WERI-Rb-1 (cell line): ENCODE results near the gene PFAS.
"Not testable (repeated sequence)": the region's sequence is repeated elsewhere in the genome, so short reads cannot be mapped to it uniquely, and the experiment has no call there.

Experiments
- DNase-seq: peaks from one replicate; pipeline ENCODE4 v3.0.0-alpha.2; 2020
- H3K27ac ChIP-seq: fragments of 250-450 bp; sonication (Bioruptor Pico); 2 replicates; pipeline ENCODE4 v1.5.1; 2020; ENCODE audit warnings: mild to moderate bottlenecking, moderate library complexity
- H3K27me3 ChIP-seq: fragments of 250-450 bp; sonication (Bioruptor Pico); 2 replicates; pipeline ENCODE4 v1.5.1; 2021; ENCODE audit warnings: mild to moderate bottlenecking, low read depth, moderate library complexity; ENCODE audit not compliant: insufficient read depth, severe bottlenecking
- H3K36me3 ChIP-seq: fragments of 250-450 bp; sonication (Bioruptor Pico); 2 replicates; pipeline ENCODE4 v1.5.1; 2020; ENCODE audit warnings: mild to moderate bottlenecking, moderate library complexity
- H3K4me3 ChIP-seq: 2 replicates; pipeline ENCODE4 v1.5.1; 2011; ENCODE audit warnings: low read depth, mild to moderate bottlenecking, control low read depth, low read length
- H3K9me3 ChIP-seq: fragments of 250-450 bp; sonication (Bioruptor Pico); 2 replicates; pipeline ENCODE4 v1.5.1; 2021; ENCODE audit warnings: mild to moderate bottlenecking, moderate library complexity; ENCODE audit not compliant: severe bottlenecking
- CTCF ChIP-seq: IDR thresholded peaks from 2 replicates; pipeline ENCODE4 v1.5.1; 2011; ENCODE audit warnings: low read depth, mild to moderate bottlenecking, control low read depth, inconsistent platforms, low read length

The PFAS gene

GRCh38 chr17:8210761-8211458, 38.2 kb upstream of the PFAS start:
- DNase-seq = no peak
- Histone ChIP-seq H3K27ac (peak overlapping the region; percentile 95), H3K36me3 (peaks cover 40% of the 10 kb centered on the region), H3K4me3 (peak overlapping the region; percentile 78), H3K9me3 (no peaks in the 10 kb centered on the region), H3K27me3 (no peaks in the 10 kb centered on the region)
- no peak for TF ChIP-seq CTCF

DNA sequence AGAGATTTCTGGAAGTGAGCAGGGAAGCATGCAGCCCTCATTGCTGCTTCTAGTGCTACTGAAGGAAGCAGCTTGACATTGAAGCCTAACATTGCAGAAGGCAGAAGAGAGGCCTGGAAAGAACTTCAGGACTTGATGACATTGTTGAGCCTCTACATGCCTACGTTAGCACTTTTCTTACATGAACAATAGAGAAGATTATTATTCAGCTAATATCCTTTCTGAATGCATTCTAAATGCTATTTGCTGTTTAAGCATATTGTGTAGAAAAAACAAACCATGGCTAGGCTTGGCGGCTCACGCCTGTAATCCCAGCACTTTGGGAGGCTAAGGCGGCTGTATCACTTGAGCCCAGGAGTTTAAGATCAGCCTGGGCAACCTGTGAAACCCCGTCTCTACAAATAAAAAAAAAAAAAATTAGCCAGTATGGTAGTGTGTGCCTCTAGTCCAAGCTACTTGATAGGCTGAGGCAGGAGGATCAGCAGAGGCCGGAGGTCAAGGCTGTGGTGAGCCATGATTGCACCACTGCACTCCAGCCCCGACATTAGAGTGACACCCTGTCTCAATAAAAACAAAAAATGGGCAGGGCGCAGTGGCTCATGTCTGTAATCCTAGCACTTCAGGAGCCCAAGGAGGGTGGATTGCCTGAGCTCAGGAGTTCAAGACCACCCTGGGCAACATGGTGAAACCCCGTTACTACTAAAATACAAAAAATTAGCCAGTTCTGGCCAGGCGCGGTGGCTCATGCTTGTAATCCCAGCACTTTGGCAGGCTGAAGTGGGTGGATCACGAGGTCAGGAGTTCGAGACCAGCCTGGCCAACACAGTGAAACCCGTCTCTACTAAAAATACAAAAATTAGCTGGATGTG, 36.5 kb upstream of the PFAS start:
- H3K4me3 ChIP-seq = no peak overlapping the region
- DNase-seq = no peak
- H3K9me3 ChIP-seq = no peaks in the 10 kb centered on the region
- no peak for TF ChIP-seq CTCF
- H3K36me3 ChIP-seq = peaks cover 24% of the 10 kb centered on the region
- no peaks in the 10 kb centered on the region for H3K27me3 ChIP-seq
- H3K27ac ChIP-seq = peak overlapping the region; percentile 8

DNA sequence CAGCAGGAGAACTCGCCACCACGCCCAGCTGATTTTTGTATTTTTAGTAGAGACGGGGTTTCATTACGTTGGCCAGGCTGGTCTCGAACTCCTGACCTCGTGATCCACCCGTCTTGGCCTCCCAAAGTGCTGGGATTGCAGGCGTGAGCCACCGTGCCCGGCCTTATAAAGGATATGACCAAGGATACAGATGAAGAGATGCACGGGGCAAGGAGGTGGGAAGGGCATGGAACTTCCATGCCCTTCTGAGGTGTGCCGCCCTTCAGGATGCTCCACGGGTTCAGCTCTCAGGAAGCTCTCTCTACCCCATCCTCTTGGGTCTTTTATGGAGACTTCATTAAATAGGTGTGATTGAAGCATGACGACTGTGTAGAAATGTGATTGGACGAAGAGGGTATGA, 35.1 kb upstream of the PFAS start:
- not testable (repeated sequence) for DNase-seq, H3K9me3 ChIP-seq, H3K4me3 ChIP-seq, H3K27ac ChIP-seq, H3K27me3 ChIP-seq
- H3K36me3 ChIP-seq = peaks cover 12% of the 10 kb centered on the region

GRCh38 chr17:8220783-8221662, 28.1 kb upstream of the PFAS start:
- Histone ChIP-seq H3K27me3 (no peaks in the 10 kb centered on the region), H3K27ac (peak overlapping the region; percentile 88), H3K9me3 (no peaks in the 10 kb centered on the region), H3K36me3 (no peaks in the 10 kb centered on the region), H3K4me3 (peak overlapping the region; percentile 77)
- DNase-seq = peak; percentile 91
- no peak for TF ChIP-seq CTCF

DNA sequence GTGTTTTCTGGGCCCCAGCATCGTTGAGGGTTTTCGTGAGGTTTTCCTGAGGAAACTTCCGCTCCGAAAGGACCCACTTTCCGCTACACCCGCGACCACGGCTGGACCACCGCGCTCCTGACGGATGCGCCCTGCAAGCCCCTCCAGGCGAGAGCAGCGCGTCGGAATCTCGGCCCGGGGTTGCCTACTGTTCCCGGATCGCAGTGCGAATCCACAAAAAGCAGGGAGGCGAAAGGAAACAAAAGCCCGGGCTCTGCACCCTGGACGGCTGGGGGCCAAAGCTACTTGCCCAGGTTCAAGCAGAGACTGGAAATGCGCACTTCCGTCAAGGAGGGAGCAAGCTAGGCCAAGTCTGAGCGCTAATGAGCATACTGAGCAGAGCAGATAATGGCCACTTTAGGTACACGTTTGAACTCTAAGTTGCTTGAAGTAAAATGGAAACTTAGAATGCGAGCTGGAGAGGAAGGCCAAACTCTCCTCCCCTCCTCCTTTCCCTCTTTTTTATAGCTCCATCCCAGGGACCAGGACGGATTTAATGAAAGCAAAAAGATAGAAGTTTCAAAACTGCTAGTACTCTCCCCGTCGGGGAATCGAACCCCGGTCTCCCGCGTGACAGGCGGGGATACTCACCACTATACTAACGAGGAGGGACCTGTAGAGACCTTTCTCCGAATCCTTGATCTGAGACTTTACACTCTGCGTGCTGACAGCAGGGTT, 27.3 kb upstream of the PFAS start:
- Histone ChIP-seq H3K4me3 (peak overlapping the region; percentile 77), H3K27me3 (no peaks in the 10 kb centered on the region), H3K9me3 (no peaks in the 10 kb centered on the region), H3K27ac (peak overlapping the region; percentile 88), H3K36me3 (peaks cover 3% of the 10 kb centered on the region)
- peak; percentile 81 for DNase-seq
- TF ChIP-seq CTCF = no peak
